Activated CD4-positive, CD25-positive, alpha-beta regulatory T cell treated with anti-CD3 and anti-CD28 coated beads, Interleukin-2, amount 50 U/mL, for 24 hours (primary cell): ENCODE results near the gene CYTH2.

Experiments used
- ATAC-seq, 2 donors: fragments of 150-1000 bp; cut with Tn5 transposase; one replicate each; pipeline ENCODE4 v1.10.0; 2021; ENCODE audit warnings: mild to moderate bottlenecking in 1 of 2, moderate library complexity in 1 of 2

Gene CYTH2

GRCh38 chr19:48454150-48454730 is 14.9 kb upstream of the CYTH2 start:
- no peak for ATAC-seq

- no peak for ATAC-seq
Observed at GRCh38 chr19:48455171-48455907, 13.8 kb upstream of the CYTH2 start, which contains the start of gene KCNJ14. Gene KCNJ14, plus strand, starts transcription at chr19:48455574. Its CDS starts 6,151 bp downstream, at chr19:48461725.

- ATAC-seq: no peak
Observed at GRCh38 chr19:48455908-48456562, 13.1 kb upstream of the CYTH2 start.

- ATAC-seq: no peak
Observed at GRCh38 chr19:48456864-48457263, 12.3 kb upstream of the CYTH2 start.

GRCh38 chr19:48458016-48458415 is 11.2 kb upstream of the CYTH2 start:
- no peak for ATAC-seq

- no peak for ATAC-seq
Observed at GRCh38 chr19:48461651-48461981, 7.6 kb upstream of the CYTH2 start.

GRCh38 chr19:48461982-48462655 is 7.0 kb upstream of the CYTH2 start:
- ATAC-seq: no peak

GRCh38 chr19:48465215-48465614 is 4.0 kb upstream of the CYTH2 start:
- no peak for ATAC-seq

GRCh38 chr19:48466561-48467325 is 2.4 kb upstream of the CYTH2 start:
- no peak for ATAC-seq

GRCh38 chr19:48468772-48469288 is 339 bp upstream of the CYTH2 start:
- peak; percentile 92 to 95 for ATAC-seq

- no peak for ATAC-seq
Observed at GRCh38 chr19:48469934-48470680, 938 bp downstream of the CYTH2 start.

- no peak for ATAC-seq
Observed at GRCh38 chr19:48470856-48471255, 1.7 kb downstream of the CYTH2 start.

- no peak for ATAC-seq
Observed at GRCh38 chr19:48471836-48472235, 2.7 kb downstream of the CYTH2 start.

GRCh38 chr19:48473161-48473966 is 4.2 kb downstream of the CYTH2 start:
- ATAC-seq: no peak

GRCh38 chr19:48474084-48474592 is 5.0 kb downstream of the CYTH2 start:
- ATAC-seq: no peak

- no peak for ATAC-seq
Observed at GRCh38 chr19:48475369-48476068, 6.3 kb downstream of the CYTH2 start.

- ATAC-seq: no peak
Observed at GRCh38 chr19:48476176-48476575, 7.0 kb downstream of the CYTH2 start.

- ATAC-seq: no peak
Observed at GRCh38 chr19:48477067-48477685, 8.0 kb downstream of the CYTH2 start.

- no peak for ATAC-seq
Observed at GRCh38 chr19:48477698-48478338, 8.6 kb downstream of the CYTH2 start.
